Effector CD8-positive, alpha-beta T cell (primary cell): ENCODE results near the gene NCOA3.
"Not testable (repeated sequence)": the region's sequence is repeated elsewhere in the genome, so short reads cannot be mapped to it uniquely, and the experiment has no call there.

Experiments
- DNase-seq: peaks from one replicate; lab custom pipeline; 2025; lab: John Stamatoyannopoulos, UW
- total RNA-seq, 4 experiments: gene quantifications; one replicate each; lab custom pipeline; 2026; lab: John Stamatoyannopoulos, UW

The NCOA3 gene
- 238 to 388 (median 296) reads per million in 4 experiments for total RNA-seq

GRCh38 chr20:47501482-47502270, at the start of gene NCOA3:
Gene NCOA3, plus strand, starts transcription at chr20:47501887. Its CDS starts 120,361 bp downstream, at chr20:47622248.
- DNase-seq: peak; percentile 72

- no peak for DNase-seq
These were observed 48.9 kb upstream of the NCOA3 start for GRCh38 chr20:47452736-47453161.

- DNase-seq: no peak
These were observed 48.4 kb upstream of the NCOA3 start for GRCh38 chr20:47453167-47453782.

GRCh38 chr20:47454298-47455132, 47.2 kb upstream of the NCOA3 start:
- no peak for DNase-seq

- DNase-seq: no peak
These were observed 46.3 kb upstream of the NCOA3 start for GRCh38 chr20:47455133-47456040.

- no peak for DNase-seq
These were observed 45.6 kb upstream of the NCOA3 start for GRCh38 chr20:47456041-47456537.

GRCh38 chr20:47456952-47457724, 44.5 kb upstream of the NCOA3 start:
- DNase-seq: no peak

- DNase-seq: not testable (repeated sequence)
These were observed 43.2 kb upstream of the NCOA3 start for GRCh38 chr20:47458280-47459050.

GRCh38 chr20:47459344-47460073, 42.2 kb upstream of the NCOA3 start:
- no peak for DNase-seq

GRCh38 chr20:47460761-47461112, 41.0 kb upstream of the NCOA3 start:
- DNase-seq: not testable (repeated sequence)

- no peak for DNase-seq
These were observed 40.5 kb upstream of the NCOA3 start for GRCh38 chr20:47461120-47461685.

GRCh38 chr20:47461906-47462305, 39.8 kb upstream of the NCOA3 start:
- DNase-seq: not testable (repeated sequence)

- no peak for DNase-seq
These were observed 37.1 kb upstream of the NCOA3 start for GRCh38 chr20:47464380-47465101.

GRCh38 chr20:47465335-47466090, 36.2 kb upstream of the NCOA3 start:
- DNase-seq: no peak

GRCh38 chr20:47466213-47466612, 35.5 kb upstream of the NCOA3 start:
- DNase-seq: no peak

GRCh38 chr20:47466704-47467459, 34.8 kb upstream of the NCOA3 start:
- no peak for DNase-seq
